GM18858 (cell line): ENCODE measurements around the gene TRAM2.

Source experiments
- ATAC-seq: cut with Tn5 transposase; IDR thresholded peaks from one replicate; pipeline ENCODE4 v1.9.1; 2021; ENCODE audit not compliant: unreplicated experiment

Gene TRAM2

DNA sequence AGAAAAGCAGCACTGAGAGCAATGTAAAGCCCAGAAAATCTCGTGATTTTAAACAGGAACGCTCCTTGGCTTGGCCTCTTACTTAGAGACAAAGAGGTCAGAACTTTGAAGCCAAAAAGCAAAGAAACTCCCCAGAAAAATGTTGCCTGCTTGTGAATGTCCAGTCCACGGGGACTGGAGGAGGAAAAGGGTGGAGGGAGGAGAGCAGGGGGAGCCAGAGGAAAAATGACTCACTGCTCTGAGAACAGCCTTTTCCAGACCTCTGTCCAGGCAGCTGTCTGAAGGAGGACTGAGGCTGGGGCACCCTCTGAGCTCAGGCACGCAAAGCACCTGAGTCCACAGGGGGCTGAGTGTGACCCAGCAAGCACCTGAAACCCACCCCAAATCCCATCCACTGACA lies 64.7 kb downstream of the TRAM2 start:
- ATAC-seq, result no peak

DNA sequence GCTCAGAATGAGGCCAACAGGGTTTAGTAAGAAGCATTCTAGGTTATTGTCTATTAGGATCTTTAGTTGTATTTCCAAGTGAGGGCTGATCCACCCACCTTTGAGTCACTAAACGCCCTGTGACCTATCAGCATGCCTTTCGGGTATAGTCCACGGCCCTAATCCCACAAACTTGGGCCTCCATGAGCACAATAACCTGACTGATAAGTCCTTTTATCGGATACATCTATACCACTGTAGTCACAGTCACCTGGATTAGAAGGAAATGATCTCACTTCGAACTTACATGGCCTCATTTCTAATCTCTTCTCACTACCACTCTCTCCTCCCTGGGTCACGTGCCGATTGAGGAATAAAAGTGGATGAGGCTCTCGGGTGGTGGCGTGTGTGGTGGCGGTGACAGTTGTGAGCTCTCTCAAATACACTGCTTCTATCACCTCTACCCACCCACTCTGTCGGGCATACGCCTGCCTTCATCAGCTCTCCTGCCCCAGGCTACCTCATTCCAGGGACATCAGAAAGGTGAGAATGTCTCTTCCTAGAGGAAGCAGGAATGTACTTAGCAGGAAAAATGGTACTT lies 65.2 kb downstream of the TRAM2 start:
- ATAC-seq, result no peak

DNA sequence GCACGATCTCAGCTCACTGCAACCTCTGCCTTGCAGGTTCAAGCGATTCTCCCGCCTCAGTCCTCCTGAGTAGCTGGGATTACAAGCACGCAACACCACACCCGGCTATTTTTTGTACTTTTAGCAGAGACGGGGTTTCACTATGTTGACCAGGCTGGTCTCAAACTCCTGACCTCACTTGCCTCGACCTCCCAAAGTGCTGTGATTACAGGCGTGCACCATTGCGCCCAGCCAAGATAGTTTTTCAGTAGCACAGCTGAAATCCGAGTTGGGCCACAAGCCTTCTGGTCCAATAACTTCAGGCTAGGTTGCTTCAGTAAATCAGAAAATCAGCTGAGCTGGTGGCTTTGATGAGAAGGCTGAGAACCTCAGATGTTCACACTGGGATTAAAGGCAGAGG lies 65.7 kb downstream of the TRAM2 start:
- no peak for ATAC-seq

DNA sequence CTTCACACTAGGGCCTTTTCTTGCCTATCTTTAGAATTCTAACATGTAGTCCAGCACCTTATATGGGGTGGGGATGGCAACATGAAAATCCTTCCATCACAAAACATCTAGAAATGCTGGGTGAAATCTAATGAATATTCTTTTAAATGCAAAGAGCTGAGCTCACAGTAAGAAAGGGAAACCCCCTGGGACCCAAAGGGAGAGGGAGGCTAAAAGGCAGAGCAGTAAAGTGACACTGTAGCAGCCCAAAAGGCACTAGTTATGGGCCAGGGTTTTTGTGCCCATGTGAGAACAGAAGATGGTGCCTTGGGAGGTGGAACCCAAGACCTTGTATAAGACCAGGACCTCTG lies 66.7 kb downstream of the TRAM2 start:
- no peak for ATAC-seq

DNA sequence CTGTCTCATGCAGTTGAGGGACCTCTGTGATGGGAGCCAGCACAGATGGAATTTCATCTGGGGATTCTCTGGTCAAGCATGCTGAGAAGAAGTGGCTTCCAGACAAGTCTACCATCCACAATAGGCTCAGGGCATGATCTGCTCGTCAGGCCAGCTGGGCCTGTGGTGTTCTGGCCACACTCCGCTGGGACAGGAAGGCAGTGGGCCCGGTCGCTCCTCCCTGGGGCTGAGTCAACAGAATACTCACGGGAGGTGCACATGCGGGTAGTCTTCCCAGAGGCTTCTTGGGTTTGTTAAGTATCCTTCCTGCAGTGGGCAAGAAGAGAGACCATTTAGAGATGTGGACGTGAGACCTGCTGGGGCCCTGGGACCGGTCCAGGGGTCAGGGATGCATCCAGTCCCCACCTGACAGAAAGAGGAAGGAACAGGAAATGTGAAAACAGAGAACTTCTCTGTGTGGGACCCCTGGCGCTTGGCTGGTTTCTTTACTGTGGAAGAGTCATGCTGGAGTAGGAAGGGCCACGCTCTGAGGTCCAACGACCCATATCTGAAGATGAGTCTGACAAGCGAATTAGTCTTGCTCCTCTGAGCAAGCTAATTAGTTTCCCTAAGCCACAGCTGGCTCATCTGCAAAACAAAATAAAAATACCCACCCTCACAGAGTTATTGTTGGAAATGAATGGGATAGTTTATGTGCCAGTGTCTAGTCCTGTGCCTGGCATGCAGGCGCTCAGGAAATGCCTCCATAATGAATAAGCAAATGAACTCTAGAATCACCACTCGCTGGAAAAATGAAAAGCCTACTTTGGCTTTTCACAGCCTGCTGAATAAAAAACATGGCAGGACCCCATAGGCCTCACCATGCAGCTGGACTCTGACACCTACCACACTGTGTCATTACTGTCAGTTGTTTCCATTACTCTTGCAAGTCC lies 67.3 kb downstream of the TRAM2 start:
- ATAC-seq, result no peak

DNA sequence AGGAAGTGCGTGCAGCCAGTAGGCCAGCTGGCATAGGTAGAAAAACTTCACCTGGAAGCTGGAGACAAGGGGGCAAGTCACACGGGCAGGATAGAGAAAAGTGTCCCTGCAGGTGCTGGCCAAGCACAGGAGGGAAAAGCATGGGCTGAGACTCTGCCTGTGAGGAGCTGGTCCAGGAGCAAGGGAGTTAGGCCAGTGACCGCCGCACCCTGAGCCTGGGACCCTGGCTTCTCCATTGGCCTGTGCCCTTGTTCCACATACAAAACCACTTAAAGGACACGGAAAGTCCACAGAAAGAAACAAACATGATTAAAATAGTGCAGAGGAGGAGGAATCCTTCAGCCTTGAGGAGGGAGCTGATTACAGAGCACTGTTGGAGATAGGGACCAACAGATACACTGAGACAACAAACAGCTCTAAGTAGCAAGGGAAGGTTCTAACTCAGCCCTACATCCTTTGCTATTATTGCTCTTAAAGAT lies 68.6 kb downstream of the TRAM2 start:
- no peak for ATAC-seq

DNA sequence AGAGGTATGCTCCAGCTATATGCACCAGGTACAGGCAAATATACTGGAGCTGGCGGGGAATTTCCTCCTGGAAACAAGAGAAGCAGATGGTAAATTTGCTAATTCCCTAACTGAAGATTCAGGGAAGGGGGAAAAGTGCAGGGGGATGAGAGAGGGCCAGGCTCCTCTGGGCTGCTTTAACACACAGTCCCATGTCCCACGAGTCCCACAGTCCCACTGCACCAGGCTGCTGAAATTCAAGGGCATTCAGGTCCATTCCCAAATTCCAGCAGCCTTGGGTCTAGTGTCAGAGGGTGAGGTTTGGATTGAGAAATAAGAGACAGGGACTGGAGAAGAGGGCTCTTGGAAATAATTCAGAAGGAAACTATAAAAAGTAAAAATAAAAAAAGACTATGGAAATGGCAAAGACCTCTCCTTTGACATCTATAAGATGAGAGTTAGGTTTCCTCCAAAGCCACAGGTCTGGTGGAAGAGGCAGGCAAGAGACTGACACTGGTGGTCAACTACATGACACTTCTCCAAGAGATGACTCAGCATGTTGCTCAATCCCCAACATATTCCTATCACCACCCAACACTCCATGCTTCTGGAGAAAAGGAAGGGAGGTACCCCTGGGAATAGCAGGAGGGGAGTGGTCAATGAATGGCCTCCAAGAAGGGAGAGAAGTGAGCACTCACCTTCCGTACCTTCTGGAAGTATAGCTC lies 69.2 kb downstream of the TRAM2 start:
- no peak for ATAC-seq

DNA sequence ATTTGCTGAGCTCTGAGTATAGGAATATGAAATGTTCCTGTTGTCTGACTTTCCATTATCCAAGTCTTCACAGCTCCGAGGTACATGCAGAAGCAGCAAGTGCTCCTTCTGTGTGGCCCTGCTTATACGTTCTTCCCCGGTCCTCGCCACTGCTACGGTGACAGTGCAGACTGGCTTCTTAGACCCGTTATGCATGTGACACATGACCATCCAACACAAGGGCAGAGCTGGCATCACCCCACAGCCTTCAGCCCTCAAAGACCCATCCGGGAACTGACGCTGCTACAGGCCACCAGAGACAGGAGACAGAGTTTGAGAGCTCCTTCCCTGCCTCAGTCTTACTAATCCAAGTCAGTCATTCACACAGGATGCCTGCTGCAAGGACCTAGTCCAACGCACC lies 70.4 kb downstream of the TRAM2 start:
- no peak for ATAC-seq

DNA sequence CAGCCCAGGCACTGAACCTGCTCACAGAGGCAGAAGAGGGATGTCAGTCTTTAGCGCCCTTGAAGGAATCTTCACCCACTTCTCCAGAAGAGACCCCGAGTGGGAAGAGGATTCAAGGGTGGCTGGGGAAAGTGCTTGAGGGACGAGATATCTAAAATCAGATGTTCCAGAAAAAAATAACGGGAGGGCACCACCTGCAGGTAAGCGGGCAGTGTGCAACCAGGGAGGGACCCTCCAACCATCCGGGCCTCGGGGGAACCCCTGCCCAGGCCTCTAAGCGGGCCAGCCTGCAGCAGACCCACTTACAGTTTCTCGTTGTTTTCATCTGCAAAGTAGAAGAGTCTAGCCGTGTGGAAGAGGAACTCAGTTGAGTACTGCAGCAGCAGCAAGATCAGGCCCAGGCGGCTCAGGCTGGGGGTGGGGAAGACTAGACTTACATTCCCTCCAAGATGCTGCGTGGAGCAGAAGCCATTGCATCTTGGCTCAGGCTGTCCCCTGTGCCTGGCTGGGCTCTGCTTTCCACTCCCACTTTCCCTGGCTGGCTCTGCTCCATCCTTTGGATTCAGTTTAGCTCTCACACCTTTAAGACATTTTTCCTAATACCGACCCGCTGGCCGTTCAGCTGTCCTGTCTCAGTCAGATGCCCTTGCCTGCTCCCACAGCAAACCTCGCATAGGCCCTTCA lies 71.0 kb downstream of the TRAM2 start:
- no peak for ATAC-seq

DNA sequence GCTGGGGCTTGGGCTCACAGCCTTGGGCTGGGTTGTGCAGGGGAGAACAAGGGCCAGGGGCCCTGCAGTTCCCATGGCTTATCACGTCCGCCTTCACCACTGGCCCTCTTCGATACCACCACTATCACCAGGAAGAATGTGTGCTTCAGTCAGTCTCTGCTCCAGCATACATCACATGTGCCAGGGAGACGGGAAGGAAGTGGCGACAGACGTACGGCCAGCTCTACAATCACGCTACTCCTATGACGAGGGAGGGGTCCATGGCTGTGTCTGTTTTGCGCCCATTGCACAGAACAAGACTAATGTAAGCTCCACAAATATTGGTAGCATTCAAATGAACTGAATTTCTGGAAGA lies 72.1 kb downstream of the TRAM2 start:
- no peak for ATAC-seq

DNA sequence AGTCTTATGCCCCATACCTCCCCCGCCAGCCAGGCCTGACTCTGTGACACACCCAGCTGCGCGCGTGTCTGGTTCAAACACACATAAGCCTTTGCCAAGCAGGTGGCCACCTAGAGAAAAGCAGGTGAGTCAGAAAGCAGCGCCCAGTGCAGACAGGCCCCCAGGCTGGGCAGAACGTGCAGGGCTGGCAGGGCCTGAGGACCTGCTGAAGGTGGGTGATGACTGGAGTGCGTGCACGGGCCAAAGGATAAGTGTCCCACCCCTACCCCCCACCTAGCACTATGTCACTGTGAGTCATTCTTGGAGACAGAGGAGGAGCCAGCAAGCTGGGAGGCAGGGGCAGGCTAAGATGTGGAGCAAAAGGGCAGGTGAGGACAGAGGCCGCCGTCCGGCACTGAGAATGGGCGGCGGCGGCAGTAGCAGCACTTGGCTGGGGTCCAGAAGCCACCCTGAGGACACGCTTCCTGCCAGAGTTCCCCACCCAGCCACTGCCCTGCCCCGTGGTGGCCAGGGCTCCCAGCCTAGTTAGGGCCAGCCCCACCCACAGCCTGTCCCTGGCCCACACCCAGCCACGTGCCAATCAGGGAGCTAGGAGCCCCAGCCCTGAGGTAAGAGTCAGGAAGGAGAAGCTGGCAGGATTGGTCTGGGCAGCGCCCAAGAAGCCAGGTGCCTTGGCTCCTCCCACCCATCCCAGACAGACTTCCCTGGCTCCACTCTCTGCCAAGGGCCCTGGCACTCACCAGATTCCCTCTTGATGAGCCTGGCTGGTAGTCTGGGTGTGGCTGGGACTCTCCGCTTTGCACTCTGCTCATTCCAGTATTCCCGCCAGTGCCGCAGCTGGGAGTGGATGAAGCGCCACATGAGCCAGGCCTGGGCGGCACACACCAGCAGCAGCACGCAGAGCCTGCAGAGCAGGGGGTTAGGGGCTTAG lies 72.7 kb downstream of the TRAM2 start:
- ATAC-seq, result no peak

DNA sequence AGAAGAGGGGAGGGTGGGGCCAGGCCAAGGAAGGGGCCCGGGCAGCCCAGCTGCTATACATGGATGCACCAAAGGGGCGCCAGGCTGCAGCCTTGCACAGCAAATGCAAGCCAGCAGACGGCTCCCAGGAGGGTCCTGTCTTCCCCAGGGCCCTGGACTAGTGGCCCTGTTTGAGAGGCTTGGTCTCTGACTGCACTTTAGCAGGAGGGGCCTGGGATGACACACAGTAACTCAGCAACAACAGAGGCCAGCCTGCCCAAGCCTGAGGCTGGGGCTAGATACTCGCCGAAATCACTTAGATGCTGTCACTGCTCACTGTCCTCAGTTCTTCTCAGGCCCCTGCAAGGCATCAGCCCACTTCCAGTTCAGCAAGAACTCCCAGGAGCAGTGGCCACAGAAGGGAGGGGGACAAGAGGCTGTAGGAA lies 73.5 kb downstream of the TRAM2 start:
- ATAC-seq, result no peak

DNA sequence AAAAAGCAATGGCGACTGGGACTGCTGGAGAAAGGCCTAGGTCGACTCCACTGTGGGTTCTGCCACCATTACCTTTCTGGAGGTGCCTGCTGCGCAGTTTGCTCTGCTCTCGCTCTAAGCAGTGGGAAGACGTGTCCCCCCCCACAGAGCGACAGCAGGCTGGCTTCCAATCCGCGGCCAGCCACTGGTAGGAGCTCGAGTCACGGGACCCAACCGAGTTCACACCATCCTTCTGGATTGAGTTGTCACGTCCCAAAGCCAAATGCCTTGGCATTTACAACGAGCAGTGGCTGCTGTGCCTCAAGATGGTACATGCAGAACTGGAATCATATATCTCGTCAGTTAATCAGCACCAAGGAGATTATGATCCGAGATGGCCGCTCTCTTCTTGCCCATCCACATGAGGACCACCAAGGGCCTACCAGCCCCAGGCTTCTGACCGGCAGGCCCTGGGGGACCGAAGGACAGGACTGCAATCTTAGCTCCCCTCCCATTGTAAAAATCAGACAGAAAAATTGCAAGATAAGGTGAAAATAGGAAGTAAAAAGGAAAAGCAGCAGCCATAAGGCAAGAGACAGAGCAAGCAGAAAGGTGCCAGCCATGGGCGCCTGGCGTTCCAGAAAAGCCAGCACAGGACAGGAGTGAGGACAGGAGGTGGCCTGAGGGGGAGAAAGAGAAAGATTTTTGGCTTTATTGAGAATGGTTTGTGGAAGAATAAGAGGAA lies 74.4 kb downstream of the TRAM2 start:
- ATAC-seq, result no peak

DNA sequence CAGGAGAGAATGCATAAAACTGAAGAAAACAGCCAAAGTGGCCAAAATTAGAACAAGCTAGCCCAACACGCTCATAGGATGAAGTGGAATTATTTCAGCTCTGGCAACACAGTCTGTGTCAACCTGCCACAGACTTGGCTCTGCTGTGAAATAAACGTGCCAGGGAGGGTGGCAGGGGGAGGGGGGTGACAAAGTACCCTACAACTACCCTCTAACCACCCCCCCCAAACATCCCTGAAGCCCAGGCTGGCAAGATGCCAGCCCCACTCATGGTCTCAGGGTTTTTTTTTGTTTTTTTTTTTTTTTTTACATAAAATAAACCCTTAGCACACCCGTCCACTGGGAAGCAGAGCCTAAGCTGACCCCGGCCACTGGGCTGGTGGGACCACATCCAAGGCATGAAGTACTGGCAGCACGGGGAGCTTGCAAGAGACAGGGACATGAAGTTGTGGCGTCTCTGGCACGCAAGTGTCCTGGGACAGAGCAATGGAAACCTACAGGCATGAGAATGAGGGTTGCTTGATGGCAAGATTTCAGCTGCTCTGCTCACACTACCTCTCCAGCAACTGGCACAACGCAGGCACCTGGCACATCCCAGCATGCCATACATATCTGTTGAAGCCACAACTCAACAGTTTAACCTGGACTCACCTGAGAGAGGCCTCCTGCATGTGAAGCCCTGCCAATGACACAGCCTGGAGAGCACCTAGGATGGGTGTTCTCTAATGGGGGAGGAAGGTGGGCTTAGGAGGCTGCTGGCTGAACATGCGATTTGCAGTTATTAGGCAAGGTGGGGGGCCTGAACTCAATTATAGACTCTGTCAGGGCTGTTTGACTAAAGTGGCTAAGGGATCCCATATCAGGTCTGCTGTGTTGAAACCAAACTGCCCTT lies 76.4 kb downstream of the TRAM2 start:
- ATAC-seq, result no peak

DNA sequence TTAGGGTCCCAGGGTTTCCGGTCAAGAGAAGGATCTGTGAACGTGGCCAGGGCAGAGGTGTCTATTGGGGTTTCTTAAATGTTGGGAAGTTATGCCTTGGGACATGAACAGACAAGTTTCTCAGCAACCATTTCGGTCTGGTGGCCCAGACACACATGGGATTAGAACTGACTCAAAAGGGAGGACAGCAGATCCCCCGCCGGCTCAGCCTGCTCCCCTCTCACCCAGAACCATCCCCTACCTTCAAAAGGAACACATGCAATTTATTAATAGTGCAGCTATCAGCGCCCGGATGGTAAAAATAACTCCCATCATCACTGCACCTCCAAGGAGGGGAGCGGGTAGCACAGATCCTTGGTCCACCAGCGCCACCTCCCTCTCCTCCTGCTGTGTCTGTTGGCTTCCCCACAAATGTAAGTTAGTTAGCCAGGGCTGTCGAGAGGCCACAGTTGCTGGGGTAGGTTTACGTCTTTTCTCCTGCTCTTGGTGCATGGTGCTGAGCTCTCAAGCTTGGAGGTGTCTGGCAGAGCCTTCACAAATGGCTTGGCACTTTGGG lies 77.1 kb downstream of the TRAM2 start:
- ATAC-seq, result no peak

DNA sequence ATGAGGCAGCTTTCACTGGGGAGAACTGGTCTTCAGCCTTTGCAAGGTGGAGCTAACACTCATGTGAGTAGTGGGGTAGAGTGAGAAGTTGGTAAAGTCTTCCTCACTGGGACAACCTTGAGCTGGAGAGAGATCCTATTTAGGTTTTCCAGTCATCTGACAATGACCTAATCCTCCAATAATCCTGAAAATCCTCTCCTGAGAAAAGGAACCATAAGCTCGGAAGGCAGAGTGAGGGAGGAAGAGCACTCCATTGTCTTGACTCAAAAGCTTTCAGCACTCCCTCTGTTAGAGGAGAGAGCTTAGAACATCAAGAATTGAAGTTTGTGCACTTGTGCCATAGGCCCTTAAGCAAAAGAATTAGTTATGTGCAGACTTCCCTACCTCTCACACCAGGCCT lies 77.8 kb downstream of the TRAM2 start:
- no peak for ATAC-seq

DNA sequence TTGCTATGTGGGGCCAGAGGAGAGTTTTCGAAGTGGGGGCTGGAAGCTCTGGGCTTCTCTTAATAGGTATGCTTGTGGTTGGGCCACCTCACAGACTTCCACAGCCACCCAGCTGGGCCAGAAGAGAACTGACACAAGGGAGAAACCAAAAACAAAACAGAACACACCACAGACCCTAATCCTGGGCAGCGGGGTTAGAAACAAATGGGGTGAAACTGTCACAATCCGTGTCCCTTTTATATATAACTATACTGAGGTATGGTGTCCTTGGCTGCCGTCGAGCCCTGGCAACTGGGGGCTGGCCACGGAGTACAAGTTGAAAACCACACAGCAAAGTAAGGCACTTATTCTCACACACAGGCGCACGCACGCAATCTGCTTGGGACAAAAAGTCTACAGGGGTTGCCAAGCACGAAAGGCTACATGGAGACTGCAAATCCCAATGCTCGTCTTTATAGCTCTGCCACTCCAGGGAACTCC lies 78.3 kb downstream of the TRAM2 start:
- peak; percentile 24 for ATAC-seq
